GM21447 (cell line): ENCODE data around the gene ETNK2.

Source experiments
- ATAC-seq: cut with Tn5 transposase; IDR thresholded peaks from one replicate; pipeline ENCODE4 v1.9.1; 2021; ENCODE audit not compliant: unreplicated experiment

ETNK2 gene, protein sequence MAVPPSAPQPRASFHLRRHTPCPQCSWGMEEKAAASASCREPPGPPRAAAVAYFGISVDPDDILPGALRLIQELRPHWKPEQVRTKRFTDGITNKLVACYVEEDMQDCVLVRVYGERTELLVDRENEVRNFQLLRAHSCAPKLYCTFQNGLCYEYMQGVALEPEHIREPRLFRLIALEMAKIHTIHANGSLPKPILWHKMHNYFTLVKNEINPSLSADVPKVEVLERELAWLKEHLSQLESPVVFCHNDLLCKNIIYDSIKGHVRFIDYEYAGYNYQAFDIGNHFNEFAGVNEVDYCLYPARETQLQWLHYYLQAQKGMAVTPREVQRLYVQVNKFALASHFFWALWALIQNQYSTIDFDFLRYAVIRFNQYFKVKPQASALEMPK

DNA sequence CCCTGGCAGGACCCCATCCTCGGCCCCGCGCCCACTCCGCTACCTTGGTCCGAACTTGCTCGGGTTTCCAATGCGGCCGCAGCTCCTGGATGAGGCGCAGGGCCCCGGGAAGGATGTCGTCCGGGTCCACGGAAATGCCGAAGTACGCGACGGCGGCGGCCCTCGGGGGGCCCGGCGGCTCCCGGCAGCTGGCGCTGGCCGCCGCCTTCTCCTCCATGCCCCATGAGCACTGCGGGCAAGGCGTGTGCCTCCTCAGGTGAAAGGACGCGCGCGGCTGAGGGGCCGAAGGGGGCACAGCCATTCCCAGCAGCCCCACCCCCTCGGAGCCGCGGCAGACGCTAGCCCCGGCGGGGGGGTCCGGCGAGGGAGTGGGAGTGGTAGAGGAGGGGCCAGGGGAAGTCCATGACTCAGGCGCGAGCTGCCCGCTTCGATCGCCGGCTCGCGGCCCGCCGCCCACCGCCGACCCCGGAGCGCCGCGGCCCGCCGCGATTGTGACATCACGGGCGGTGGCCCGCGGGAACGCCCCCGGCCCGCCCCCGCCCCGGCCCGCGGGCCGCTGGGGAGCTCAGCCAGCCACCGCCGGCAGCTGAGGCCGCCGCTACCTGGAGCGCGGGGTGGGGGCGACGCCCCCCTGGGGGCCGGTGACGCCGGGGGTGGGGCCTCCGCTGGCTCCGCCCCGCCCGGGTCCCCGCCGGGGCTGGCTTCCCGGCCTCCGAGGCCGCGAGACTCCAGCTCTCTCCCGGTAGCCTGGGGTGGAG is at the start of gene ETNK2:
TSS of gene ETNK2 (minus strand) at position 493 of the 758 bp plus-strand sequence. CDS start at position 301, 192 bp downstream.
- no peak for ATAC-seq

DNA sequence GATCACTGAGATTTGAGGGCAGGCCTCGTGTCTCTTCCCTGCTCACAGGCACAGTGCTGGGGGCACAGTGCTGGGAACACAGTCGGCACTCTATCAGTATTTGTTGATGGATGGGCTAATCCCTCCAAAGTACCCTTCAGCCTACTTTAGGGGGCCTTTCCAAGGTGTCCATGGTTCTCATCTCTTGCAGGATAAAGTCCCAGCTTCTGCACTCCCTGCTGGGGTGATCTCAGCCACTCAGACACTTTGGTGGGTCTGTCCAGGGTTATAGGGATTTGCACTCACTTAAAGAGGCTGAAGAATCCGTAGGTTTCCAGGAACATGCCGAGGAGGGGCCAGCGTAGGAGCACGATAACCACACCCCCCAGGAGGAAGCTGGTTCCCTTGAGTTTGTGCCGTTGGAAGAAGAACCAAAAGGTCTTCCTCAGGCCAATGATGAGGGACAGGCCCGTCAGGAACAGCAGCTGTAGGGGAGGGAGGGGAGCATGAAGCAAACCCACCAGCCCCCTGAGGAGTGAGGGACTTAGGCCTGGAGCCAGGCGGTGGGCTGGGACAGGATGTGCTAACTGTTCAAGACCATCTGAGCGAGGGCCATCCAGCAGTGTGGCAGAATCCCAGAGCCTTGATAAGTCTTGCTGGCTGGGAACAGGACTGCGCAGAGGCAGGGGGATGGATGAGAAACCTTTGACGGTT is 49.6 kb upstream of the ETNK2 start:
- ATAC-seq, result no peak

DNA sequence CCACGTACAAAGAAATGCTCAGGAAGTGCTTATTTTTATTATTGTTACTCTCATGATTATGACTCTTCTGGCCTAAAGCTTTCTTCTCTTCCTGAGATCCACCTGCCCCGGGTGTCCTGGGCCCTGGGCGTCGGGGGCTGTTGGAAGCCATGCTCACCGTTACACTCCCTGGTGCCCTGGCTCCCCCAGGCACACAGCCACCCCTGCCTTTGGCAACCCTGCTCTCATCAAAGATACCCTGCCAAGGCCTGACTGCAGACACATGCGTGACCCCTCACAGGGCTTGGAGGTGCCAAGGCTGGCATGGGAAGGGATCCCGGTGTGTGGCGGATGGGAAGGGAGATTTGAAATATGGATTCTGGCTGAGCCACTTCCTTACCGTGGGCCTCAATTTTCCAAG is 47.7 kb upstream of the ETNK2 start:
- ATAC-seq, result no peak

DNA sequence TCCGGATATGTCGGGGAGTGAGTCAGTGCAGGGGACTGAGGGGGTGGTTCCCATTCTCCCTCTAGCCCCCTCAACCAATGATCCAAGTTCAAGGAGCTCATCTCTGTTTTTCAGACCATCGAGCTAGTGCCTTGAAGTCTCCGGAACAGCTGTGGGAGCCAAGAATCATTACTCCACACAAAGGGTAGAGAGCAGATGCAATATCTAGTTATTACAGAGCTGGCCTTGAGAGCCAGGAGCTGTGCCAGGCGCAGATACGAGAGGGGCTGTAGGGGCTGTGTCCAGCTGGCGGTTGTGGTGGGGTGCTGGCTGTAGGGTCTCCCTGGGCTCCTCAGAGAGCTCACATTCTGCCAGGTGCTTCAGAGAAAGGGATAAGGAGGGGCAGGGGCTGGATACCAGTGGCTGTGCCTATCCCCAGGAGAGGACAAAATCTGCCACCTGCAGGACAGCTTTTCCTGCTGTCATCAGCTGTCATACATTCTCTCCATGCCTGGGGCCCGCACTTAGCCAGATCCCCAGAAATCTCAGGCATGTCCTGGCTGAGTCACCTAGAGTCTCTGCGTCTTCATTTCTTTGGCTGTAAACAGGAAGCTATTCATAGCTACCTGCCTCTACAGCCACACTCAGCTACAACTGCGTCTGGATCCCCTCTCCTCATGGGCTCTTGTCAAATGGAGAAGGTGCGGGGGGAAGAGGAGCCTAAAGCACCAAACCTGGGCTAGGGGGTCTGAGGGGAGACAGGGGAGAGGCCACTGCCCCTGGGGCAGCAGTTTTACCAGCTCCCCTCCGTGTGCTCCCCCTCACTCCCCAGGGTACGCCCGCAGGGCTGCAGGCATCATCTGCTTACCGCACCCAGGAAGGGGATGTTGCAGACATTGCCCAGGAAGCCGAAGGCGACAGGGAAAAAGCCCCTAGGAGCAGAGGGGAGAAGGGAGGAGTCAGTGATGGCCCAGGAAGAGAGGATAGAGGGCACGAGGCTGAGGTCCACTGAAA is 46.8 kb upstream of the ETNK2 start:
- ATAC-seq, result no peak

DNA sequence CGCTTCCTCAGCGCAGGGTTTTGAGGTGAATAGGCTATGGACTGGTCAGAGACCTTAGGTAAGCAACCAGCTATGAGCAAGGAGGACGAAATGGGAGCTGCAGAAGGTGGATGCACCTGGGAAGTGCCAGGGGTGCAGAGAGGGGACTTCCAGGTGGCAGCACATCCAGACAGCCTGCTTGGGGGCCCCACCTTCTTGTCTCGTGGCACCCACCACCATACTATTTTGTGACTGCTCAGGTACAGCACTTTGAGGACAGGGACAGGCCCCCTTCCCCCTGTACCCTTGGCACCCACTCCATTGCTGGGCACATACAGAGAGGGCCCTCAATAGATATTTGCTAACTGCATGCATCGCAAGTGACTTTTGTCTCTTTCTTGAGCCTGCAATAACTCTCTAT is 45.2 kb upstream of the ETNK2 start:
- ATAC-seq, result no peak

DNA sequence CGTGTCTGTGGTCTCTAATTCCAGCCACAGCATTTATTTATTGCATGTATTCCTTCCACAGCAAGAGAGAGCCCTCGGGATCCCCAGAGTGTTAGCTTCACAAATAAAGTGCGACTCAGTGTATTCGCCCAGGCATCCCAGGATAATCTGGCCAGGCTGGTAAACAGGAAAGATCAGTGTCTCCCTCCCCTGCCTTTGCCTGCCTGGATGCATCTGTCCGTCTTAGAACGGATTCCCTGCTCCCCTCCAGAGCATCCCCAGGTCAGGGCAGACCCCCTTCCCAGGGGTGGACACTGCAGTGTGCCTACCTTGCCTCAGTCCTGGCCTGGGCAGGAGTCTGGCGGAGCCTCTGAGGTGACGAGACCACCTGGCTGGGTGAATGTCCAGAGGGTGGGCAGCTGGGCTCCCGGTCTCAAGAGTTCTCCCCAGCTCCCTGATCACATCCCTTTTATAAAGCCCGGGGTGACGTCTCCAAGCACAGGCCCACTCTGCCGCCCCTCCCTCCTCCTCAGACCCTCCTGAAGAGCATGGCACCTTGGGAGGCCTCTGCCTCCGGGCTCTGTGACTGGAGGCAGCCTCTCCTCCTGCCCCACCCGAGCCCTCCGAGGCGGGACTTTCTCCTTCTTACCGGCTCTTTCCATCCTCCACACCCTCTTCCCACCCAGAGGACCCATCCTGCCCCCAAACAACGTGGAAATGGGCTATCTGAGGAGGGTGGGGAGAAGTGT is 44.4 kb upstream of the ETNK2 start, which contains the start of gene KISS1:
TSS of gene KISS1 (minus strand) at position 424 of the 728 bp plus-strand sequence. CDS start 3,615 bp downstream, outside the sequence.
- no peak for ATAC-seq

DNA sequence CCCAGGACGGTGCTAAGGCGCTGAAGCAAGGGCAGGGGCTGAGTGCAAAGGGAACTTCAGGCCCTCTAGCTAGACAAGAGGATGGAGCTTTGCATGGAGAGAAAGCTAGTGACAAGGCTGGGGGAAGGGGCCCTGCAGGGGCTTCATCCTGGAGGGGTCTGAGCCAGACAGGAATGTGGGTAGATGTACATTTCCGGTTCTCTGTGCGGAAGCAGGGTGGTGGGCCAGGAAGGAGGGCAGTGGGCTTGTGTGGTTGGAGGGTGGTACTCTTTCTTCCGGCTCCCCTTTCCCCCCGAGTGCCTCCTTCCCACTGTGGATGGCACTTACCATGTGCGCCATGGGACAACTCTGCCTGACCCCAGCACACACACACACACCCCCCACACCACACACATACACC is 42.9 kb upstream of the ETNK2 start:
- ATAC-seq, result no peak

DNA sequence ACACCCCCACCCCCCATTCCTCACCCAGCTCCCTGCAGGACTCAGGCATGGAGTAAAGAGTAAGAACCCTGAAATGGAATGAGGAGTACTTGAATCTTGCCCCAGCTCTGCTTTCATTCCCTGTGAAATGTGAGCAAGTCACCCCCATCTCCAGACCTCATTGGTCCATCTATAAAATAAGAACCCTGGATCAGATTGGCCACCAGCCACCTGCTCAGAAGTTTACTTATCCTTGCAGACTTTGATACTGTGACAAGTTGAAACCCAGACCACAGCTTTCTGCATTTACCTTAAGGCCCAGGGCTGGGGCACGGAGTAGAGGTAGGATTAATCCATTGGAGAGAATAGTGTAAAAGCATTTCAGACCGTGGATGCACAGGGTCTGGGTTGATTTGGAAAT is 42.2 kb upstream of the ETNK2 start:
- ATAC-seq, result no peak

DNA sequence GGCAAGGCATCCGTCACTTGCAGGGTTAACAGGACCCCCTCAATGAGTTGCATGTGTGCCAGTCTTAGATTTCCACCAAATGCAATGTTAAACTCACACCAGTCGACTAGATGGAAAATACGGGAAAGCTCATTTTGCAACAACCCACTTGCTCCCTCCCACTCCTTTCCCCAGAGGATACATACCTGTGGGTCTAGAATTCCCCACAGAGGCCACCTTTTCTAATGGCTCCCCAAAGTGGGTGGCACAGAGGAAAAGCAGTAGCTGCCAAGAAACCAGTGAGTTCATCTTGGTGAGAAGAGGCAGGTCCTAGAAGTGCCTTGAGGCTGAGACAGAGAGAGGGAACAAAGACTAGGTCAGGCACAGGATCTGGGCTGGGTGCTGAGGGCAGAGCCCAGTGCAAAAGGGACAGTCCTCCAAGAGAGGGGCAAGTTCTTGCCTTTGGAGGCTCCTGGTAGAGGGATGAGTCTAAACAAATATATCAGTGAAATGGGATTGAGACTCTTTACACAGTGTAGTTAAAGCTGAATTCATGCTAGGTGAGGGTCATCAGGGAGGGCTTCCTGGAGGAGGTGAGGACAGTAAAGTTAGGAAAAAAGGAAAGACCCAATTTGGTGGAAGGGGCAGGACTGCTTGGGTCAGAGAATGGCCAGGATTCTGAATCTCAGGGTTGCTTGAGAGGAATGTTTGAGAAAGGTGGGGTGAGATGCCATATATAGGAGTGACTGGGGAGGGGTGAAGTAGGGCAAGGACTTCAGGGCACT is 40.9 kb upstream of the ETNK2 start:
- ATAC-seq, result no peak

DNA sequence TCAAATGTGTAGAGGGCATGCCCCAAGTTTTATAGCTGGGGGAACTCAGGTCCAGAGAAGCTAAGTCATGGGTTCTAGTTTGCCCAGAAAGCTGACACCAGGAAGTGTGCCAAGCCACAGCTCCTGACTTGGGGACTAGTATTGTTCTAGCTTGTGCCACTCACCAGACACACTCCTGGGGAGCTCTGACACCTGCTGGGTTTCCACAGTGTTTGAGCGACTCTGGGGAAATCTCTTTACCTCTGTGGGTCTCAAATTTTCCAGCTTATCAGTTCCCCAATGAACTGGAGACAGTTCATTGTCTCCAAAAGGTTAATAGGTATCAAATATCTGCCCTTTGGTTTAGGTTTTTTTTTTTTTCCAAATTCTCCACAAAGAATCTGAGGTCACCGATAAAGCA is 40.2 kb upstream of the ETNK2 start:
- ATAC-seq, result no peak

DNA sequence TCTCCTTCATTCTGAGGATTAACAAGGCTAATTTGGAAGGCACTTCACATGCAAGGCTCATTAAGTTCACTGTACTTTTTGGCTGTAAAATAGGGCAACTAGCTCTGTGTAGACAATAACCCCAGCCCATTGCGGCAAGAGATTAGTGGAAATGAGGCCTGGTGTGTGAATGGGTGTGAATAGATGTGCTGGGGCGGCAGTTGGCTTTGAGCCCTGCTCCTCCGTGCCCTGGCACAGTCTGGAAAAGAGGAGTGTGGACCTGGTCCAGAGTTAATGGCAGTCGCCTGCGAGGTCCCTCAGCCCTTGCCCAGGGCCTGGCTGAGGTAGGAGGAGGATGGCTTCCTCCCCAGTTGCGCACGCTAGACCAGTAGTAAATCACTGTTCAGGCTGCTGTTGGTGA is 39.6 kb upstream of the ETNK2 start:
- no peak for ATAC-seq

DNA sequence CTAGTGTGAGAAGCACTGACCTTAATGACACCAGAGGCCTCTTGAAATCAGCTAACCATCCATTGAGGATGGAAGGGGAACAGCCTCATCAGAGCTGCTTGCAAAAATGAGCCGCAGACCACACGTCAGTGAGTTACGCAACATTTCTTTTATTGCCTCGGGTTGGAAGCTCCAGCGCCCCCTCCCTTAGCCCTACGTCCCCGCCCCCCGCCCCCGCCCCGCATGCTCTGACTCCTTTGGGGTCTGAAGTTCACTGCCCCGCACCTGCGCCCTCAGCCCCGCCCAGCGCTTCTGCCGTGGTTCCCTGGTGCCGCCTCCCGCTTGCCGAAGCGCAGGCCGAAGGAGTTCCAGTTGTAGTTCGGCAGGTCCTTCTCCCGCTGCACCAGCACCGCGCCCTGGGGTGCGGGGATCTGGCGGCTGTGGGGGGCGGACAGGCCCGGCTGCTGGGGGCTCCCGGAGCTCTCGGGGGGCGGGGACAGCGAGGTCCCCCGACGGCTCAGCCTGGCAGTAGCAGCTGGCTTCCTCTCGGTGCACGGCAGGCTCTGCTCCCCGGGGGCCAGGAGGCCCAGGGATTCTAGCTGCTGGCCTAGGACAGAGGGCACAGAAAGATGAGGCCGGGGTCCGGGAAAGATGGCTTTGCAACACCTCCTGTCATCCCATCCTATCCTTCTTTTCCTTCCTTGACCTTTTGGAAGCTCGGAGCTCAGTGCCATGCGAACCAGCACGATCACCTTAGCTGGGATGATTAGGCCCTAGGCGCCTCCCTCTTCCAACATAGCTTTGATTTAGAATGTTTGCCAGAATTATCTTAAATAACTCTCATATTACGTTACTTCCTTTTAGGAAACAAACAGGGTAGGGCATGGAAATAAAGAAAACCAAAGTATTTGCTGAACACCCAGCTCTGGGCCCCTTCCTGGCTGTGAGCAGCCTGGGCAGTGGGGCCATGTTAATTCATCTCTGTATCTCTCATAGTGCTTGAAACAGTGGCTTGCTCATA is 38.7 kb upstream of the ETNK2 start:
- ATAC-seq, result no peak

DNA sequence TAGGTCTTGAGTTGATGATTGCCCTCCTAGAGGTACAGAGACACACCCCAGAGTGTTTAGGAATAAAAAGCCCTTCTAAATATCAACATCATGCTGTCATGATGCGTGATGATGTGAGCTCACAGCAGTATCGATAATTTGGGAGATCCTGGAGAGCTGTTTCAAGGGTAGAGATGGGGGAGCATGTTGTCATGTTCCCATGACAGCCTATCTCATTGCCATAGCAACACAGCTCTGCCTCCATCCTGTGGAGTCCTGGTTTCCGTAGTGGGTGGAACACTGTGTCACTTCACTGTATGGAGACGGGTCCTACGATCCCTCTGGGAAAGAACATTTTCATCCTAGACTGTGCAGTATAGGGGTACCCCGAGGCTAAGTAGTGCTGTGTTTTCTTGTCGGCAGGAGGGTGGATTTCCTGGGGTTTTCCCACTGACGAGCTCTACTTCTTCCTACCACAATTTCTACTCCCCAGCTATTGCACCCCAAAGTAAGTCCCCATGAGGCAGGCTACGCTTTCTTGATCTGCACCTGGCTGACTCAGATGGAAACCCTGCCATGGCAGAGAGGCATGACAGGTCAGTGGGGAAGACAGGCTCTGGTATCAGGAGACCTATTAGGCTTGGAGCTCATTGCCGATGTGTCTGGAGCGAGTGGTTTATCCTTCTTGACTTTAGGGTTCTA is 37.3 kb upstream of the ETNK2 start:
- ATAC-seq, result no peak

DNA sequence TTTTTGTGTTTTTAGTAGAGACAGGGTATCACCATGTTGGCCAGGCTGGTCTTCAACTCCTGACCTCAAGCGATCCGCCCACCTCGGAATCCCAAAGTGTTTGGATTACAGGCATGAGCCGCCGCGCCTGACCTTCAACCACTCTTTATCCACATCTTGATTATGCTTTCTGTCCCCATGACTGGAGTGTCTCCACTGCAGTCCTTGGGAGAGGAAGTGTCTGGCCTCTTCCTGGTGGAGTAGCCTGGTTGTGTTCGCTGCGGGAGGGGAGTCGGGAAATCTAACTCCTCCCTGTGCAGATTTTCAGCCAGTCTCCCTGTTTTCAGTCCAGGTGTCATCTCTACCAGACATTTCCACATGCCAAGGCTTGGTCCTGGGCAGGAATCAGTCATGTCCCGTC is 34.8 kb upstream of the ETNK2 start:
- ATAC-seq, result no peak

DNA sequence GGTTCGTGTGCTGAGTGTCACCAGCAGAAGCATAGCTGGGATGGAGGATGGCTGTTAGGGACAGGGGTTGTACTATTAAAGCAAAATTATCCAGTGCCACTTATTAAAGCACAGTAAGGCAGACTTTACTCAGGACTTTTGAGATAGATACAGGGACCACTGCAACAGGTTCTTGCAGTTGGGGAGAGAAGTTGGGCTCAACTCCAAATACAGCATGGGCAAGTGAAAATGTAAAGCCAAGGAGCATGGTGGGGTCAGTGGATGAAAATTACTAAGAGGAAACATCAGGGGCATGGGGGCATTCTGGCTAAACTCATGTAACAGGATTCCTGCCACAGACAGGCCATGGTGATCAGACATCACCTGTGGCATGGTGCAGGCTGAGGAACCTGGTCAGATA is 29.3 kb upstream of the ETNK2 start:
- ATAC-seq, result no peak

DNA sequence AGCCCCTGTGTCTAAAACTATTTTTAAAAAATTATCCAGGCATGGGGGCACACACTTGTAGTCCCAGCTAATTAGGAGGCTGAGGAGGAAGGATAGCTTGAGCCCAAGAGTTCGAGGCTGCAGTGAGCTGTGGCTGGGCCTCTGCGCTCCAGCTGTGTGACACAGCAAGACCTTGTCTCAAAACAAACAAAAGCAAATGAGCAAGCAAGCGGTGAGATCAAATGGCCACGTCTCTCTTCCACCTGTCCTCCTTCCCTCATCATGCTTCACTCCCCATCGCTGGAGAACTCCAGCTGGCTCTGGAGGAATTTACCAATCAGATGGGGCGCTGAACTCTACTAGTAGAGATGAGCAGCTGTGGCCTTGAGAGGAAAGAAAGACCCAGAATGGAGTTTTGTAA is 28.3 kb upstream of the ETNK2 start:
- no peak for ATAC-seq
